ENCODE measurements around the gene CDH3.

Gene CDH3

DNA sequence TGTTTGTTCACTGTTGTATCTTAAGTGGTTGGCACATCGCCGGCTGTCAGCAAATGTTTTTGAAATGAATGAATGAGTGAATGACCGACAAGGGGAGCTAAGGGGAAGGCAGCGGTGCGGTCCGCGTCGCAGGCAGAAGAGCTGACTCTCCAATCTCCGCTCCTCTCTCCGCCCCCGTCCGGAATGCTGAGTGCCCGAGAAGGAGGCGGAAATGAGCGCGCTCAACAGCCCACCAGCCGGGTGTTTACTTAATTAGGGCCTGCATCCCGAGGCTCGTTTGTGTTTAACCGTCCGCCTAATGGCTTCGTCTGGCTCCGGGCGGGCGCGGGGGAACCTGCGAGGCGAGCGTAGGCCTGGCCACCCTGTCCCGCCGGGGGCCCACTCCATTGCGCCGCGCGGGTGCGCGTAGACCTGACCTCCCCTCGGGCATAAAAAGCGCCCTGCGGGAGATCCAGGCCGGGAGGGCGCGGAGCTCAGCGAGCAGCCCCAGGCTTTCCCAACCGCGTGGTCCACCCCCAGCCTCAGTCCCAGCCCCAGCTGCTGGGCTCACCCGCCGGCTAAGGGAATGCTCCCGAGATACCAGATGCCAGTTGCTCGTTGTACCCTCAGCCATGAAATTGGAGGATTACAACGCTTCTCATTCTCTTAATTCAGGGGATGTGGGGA, 2.5 kb upstream of the CDH3 start:
- H3K9me3 Mint-ChIP-seq: peaks cover 2% of the 10 kb centered on the region
- no peak for ATAC-seq (ENCODE audit: low read depth)
- peaks cover 15% of the 10 kb centered on the region for H3K27me3 Mint-ChIP-seq
- H3K36me3 Mint-ChIP-seq: no peaks in the 10 kb centered on the region
- no peak for DNase-seq (ENCODE audit: low spot score in 2 of 2)
- peaks cover 2% of the 10 kb centered on the region for H3K4me1 Mint-ChIP-seq
- H3K27ac Mint-ChIP-seq: no peak overlapping the region
- H3K4me3 Mint-ChIP-seq: no peak overlapping the region

DNA sequence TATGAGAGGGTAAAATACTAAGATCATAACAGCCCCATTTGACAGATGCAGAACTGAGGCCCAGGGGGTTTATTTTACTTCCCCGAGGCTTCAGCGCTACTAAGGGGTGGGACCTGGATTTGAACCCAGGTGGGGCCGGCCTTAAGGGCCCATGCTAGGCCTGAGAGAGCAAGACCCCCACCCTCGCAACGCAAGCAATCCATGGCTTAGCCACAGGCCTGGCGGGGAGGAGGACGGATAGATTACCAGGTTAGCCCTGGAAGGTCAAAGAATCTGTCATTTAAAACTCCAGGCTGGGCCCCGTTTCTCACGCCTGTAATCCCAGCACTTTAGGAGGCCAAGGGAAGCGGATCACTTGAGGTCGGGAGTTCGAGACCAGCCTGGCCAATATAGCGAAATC, 1.9 kb upstream of the CDH3 start:
- no peaks in the 10 kb centered on the region for H3K36me3 Mint-ChIP-seq
- H3K4me1 Mint-ChIP-seq: peaks cover 2% of the 10 kb centered on the region
- H3K9me3 Mint-ChIP-seq: peaks cover 2% of the 10 kb centered on the region
- no peak overlapping the region for H3K27ac Mint-ChIP-seq
- H3K4me3 Mint-ChIP-seq: no peak overlapping the region
- peaks cover 18% of the 10 kb centered on the region for H3K27me3 Mint-ChIP-seq
- no peak for DNase-seq (ENCODE audit: low spot score in 2 of 2)
- ATAC-seq (ENCODE audit: low read depth): no peak

GRCh38 chr16:68643847-68644246, 1.3 kb upstream of the CDH3 start:
- Mint-ChIP-seq H3K4me1 (peaks cover 2% of the 10 kb centered on the region), H3K9me3 (no peaks in the 10 kb centered on the region), H3K36me3 (no peaks in the 10 kb centered on the region), H3K4me3 (no peak overlapping the region), H3K27me3 (peaks cover 18% of the 10 kb centered on the region), H3K27ac (no peak overlapping the region)
- ATAC-seq (ENCODE audit: low read depth): no peak
- no peak for DNase-seq (ENCODE audit: low spot score in 2 of 2)

- Mint-ChIP-seq H3K4me1 (peaks cover 2% of the 10 kb centered on the region), H3K9me3 (no peaks in the 10 kb centered on the region), H3K27me3 (peaks cover 18% of the 10 kb centered on the region), H3K36me3 (no peaks in the 10 kb centered on the region), H3K27ac (no peak overlapping the region), H3K4me3 (peak overlapping the region; percentile 65)
- ATAC-seq (ENCODE audit: low read depth): no peak
- DNase-seq (ENCODE audit: low spot score in 2 of 2): no peak
Observed at GRCh38 chr16:68644296-68644695, 814 bp upstream of the CDH3 start.

DNA sequence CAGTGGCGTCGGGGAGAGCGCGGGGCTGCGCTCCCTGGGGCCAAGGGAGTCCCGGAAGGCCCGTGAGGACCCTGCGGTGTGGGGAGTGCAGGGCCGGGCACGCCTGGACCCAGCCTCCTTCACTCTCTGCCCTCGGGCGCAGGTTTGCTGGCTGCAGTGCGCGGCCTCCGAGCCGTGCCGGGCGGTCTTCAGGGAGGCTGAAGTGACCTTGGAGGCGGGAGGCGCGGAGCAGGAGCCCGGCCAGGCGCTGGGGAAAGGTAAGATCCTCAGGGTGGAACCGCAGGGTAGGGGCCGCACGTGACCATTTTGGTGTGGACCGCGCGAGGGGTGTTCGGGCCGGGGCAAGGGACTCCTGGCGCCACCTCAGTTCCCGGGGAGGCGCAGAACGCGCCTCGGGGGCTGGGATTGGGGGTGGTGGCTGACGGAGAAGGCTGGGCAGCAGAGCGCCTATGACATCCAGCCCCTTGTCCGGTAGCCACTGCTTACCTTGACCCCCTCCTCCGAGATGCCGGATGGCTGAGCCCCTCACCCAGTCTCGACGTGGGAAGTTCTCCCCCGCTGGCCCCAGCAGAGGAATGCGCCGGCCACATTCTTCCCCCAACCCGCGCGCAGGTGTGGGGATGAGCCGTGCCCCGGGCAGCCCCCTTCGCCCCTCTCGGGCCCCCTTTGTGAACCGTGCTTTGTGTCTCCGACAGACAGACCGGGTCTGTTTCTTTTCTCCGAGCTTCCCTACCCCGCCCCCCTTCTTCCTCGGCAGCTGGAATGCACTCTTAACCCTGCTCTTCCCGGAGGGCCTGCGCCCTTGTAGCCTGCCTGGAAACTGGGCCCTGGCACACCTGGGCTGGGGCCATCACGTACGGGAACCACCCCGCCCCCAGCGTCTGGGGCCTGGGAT, 631 bp downstream of the CDH3 start:
- Mint-ChIP-seq H3K4me3 (peak overlapping the region; percentile 56), H3K4me1 (peaks cover 2% of the 10 kb centered on the region), H3K9me3 (no peaks in the 10 kb centered on the region), H3K27ac (no peak overlapping the region), H3K36me3 (peaks cover 1% of the 10 kb centered on the region), H3K27me3 (peaks cover 20% of the 10 kb centered on the region)
- ATAC-seq (ENCODE audit: low read depth) (peak; percentile 31), DNase-seq (ENCODE audit: low spot score in 2 of 2) (no peak)

GRCh38 chr16:68646953-68647659, 2.0 kb downstream of the CDH3 start:
- no peak for ATAC-seq (ENCODE audit: low read depth)
- Mint-ChIP-seq H3K4me3 (no peak overlapping the region), H3K27me3 (peaks cover 19% of the 10 kb centered on the region)

GRCh38 chr16:68651136-68651535, 6.0 kb downstream of the CDH3 start:
- H3K27ac Mint-ChIP-seq: no peak overlapping the region
- peaks cover 1% of the 10 kb centered on the region for H3K36me3 Mint-ChIP-seq
- H3K27me3 Mint-ChIP-seq: peaks cover 16% of the 10 kb centered on the region
- no peak overlapping the region for H3K4me3 Mint-ChIP-seq
- no peaks in the 10 kb centered on the region for H3K4me1 Mint-ChIP-seq
- ATAC-seq (ENCODE audit: low read depth) (no peak), DNase-seq (ENCODE audit: low spot score in 2 of 2) (no peak)
- no peaks in the 10 kb centered on the region for H3K9me3 Mint-ChIP-seq

More at GRCh38 chr16:68646953-68647659, 2.0 kb downstream of the CDH3 start:
- DNase-seq (ENCODE audit: low spot score in 2 of 2): no peak
- Mint-ChIP-seq H3K9me3 (no peaks in the 10 kb centered on the region), H3K4me1 (peaks cover 2% of the 10 kb centered on the region), H3K36me3 (peaks cover 1% of the 10 kb centered on the region), H3K27ac (no peak overlapping the region)

- no peaks in the 10 kb centered on the region for H3K9me3 Mint-ChIP-seq
- H3K4me3 Mint-ChIP-seq: no peak overlapping the region
- ATAC-seq (ENCODE audit: low read depth) (no peak), DNase-seq (ENCODE audit: low spot score in 2 of 2) (no peak)
- peaks cover 14% of the 10 kb centered on the region for H3K27me3 Mint-ChIP-seq
- H3K4me1 Mint-ChIP-seq: no peaks in the 10 kb centered on the region
- H3K36me3 Mint-ChIP-seq: peaks cover 1% of the 10 kb centered on the region
- H3K27ac Mint-ChIP-seq: no peak overlapping the region
Observed at GRCh38 chr16:68652659-68653058, 7.5 kb downstream of the CDH3 start.

- Mint-ChIP-seq H3K27ac (no peak overlapping the region), H3K4me1 (no peaks in the 10 kb centered on the region), H3K36me3 (no peaks in the 10 kb centered on the region), H3K4me3 (no peak overlapping the region), H3K27me3 (peaks cover 9% of the 10 kb centered on the region), H3K9me3 (no peaks in the 10 kb centered on the region)
- DNase-seq (ENCODE audit: low spot score in 2 of 2) (no peak), ATAC-seq (ENCODE audit: low read depth) (no peak)
Observed at GRCh38 chr16:68655806-68656205, 10.7 kb downstream of the CDH3 start.

GRCh38 chr16:68656751-68657150, 11.6 kb downstream of the CDH3 start:
- Mint-ChIP-seq H3K4me3 (no peak overlapping the region), H3K27me3 (peaks cover 7% of the 10 kb centered on the region), H3K36me3 (no peaks in the 10 kb centered on the region), H3K4me1 (no peaks in the 10 kb centered on the region), H3K9me3 (no peaks in the 10 kb centered on the region), H3K27ac (no peak overlapping the region)
- DNase-seq (ENCODE audit: low spot score in 2 of 2) (no peak), ATAC-seq (ENCODE audit: low read depth) (no peak)

- peaks cover 7% of the 10 kb centered on the region for H3K27me3 Mint-ChIP-seq
Observed at GRCh38 chr16:68658341-68658973, 13.3 kb downstream of the CDH3 start.

DNA sequence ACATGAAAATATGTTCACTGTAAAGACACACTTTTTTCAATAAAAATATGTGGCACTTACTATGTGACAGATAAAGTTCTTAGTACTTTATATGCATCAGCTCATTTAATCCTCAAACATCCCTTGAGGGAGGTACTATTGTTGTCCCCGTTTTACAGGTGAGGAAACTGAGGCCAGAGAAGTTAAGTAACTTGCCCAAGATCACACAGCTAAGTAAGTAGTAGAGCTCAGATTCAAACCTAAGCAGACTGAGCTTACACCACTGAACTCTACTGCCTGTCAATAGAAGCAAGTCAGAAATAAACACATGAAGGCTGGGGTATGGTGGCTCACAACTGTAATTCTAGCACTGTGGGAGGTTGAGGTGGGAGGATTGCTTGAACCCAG, 13.9 kb downstream of the CDH3 start:
- ATAC-seq (ENCODE audit: low read depth): no peak
- H3K27ac Mint-ChIP-seq: no peak overlapping the region
- H3K27me3 Mint-ChIP-seq: peaks cover 9% of the 10 kb centered on the region

More at GRCh38 chr16:68658341-68658973, 13.3 kb downstream of the CDH3 start:
- no peak overlapping the region for H3K27ac Mint-ChIP-seq
- H3K36me3 Mint-ChIP-seq: no peaks in the 10 kb centered on the region
- ATAC-seq (ENCODE audit: low read depth): no peak
- H3K4me1 Mint-ChIP-seq: no peaks in the 10 kb centered on the region
- no peaks in the 10 kb centered on the region for H3K9me3 Mint-ChIP-seq
- no peak overlapping the region for H3K4me3 Mint-ChIP-seq
- DNase-seq (ENCODE audit: low spot score in 2 of 2): no peak

GRCh38 chr16:68659412-68660358, 14.6 kb downstream of the CDH3 start:
- ATAC-seq (ENCODE audit: low read depth) (no peak), DNase-seq (ENCODE audit: low spot score in 2 of 2) (no peak)
- Mint-ChIP-seq H3K27me3 (peaks cover 9% of the 10 kb centered on the region), H3K4me1 (no peaks in the 10 kb centered on the region), H3K36me3 (no peaks in the 10 kb centered on the region), H3K9me3 (no peaks in the 10 kb centered on the region), H3K27ac (no peak overlapping the region), H3K4me3 (no peak overlapping the region)

More for the DNA sequence above, 13.9 kb downstream of the CDH3 start:
- no peaks in the 10 kb centered on the region for H3K36me3 Mint-ChIP-seq
- H3K4me1 Mint-ChIP-seq: no peaks in the 10 kb centered on the region
- no peak overlapping the region for H3K4me3 Mint-ChIP-seq
- no peak for DNase-seq (ENCODE audit: low spot score in 2 of 2)
- H3K9me3 Mint-ChIP-seq: no peaks in the 10 kb centered on the region
